HG02938 (cell line): Measurements from ENCODE around the gene BATF.
"Not testable (repeated sequence)": the region's sequence is repeated elsewhere in the genome, so short reads cannot be mapped to it uniquely, and the experiment has no call there.

Experiments
- ATAC-seq: cut with Tn5 transposase; IDR thresholded peaks from one replicate; pipeline ENCODE4 v1.9.1; 2021; ENCODE audit warnings: mild to moderate bottlenecking, moderate library complexity; ENCODE audit not compliant: unreplicated experiment

Gene BATF, protein sequence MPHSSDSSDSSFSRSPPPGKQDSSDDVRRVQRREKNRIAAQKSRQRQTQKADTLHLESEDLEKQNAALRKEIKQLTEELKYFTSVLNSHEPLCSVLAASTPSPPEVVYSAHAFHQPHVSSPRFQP

DNA sequence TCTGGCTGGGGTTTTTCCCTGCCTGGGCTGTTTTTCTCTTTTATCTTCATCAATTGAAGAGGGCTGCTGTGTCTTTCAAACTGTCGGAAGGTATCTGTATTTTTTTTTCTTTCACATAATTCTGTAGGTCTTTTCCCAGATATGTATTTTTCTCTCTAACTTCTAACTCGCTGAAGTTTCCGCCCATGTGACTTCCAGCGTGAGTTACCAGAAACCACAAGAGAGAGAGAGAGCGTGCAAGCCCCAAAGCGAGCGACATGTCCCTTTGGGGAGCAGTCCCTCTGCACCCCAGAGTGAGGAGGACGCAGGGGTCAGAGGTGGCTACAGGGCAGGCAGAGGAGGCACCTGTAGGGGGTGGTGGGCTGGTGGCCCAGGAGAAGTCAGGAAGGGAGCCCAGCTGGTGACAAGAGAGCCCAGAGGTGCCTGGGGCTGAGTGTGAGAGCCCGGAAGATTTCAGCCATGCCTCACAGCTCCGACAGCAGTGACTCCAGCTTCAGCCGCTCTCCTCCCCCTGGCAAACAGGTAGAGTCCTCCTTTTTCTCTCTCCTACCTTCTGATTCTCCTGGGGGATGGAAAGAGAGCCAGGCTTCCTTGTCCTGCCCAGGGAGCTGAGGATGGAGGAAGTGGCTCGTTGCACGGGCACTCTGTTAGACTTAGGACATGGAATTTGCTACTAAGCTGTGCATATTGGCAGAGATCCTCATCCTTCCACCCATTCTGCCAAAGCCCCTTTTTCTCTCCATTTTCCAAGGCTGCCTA, at the start of gene BATF:
Gene BATF, plus strand, starts transcription at position 246 of the 759 bp plus-strand sequence. Its CDS starts 214 bp downstream, at position 460.
- peak; percentile 56 for ATAC-seq

DNA sequence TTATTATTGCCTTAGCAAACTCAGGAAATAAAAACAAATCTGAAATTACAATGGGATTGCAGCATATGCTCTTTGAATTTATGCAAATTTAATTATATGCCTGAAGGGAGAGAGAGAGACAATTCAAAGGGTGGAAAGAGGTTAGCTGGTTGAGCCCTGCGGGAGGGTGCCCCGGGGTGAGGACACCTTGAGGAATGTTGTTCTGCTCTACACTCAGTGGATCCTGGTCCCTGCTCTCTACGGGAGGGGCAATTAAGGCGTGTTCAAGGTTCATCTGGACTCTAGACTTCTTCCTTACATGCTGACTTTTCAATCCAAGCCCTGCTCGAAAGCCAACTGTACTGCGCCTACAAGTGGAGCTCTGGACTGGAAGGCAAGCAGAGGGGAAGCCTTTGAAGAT, 48.1 kb upstream of the BATF start:
- not testable (repeated sequence) for ATAC-seq

DNA sequence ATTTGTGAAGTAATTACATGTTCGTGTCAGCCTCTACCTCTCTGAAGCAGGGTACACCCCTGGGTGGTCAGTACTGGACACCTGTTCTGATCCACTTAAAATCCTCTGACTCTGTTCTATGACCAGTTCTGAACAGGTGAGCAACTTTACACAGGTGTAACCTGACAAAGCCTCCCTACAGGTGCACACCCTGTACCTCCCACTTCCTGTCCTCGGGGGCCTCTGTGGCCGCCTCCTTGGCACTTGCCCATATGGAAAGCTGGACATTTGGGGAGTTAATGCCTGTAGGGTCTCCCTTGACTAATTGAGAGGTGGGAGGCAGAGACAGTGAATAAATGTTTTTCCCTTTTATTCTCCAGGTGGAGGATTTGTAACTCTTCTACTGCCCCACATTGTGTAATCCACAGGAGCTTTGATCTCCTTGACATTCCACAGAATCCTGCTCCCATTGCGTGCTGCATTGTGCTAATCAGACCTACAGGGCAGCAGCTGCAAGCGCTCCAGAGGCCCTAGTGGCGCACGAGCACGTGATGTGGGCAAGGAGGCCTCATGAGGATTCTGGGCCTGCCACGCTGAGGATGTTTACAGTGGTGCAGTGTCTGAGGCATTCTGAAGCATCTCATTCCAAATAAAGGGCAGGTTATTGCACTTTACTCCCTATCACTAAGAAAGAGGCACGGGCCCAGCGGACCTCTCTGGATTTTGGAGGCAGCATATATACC, 45.8 kb upstream of the BATF start:
- ATAC-seq, result no peak

DNA sequence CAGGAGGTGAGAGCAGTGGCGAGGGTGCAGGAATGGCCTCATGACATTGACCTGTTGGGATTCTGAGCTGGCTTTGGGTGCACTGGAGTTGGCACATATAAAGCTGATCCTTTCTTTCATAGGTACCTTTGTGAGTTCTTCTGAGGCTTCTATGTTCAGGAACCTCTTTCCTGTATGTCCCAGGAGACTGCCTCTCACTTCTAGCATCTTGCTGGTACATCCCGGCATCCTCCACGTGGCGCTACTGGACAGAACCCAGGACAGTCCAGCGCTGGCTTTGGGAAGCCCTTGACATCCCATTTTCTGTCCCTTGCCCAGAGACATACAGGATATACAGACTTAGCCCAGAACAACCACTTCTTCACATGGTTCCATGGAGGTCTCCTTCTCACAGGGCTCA, 44.4 kb upstream of the BATF start:
- no peak for ATAC-seq

DNA sequence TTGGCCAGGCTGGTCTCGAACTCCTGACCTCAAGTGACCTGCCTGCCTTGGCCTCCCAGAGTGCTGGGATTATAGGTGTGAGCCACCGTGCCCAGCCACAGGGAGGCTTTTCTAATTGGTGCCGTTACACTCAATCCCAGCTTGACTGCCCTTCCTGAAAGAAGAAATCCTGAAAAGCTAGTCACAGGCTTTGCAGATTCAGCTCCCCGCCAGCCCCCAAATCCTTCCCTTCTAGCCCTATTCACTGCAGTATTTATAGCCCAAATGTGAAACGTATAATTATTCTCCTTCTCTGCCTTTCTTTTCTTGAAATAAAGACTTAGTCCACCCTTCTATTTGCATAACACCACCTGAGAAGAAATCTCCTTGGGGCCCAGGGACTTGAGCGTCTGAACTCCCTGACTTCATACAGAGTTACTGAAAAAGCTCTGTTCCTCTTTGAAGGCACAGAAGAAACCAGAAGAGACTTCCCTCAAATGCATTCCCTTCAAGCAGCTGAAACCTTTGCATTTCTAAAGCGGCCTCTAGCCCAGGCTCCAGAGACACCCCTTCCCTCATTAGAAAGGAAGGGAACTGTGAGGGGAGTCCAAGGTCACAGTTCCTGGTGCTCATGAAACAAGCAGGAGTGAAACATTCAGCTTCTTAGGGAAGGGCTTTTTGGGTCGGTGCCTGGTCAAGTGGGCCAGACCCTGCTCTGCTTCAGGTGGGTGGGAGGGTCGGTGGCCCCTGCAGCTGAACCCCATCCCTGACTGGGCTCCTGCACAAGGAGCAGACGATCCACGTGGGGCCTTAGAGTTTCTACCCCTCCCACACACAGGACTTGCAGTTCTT, 42.3 kb upstream of the BATF start:
- ATAC-seq, result no peak

DNA sequence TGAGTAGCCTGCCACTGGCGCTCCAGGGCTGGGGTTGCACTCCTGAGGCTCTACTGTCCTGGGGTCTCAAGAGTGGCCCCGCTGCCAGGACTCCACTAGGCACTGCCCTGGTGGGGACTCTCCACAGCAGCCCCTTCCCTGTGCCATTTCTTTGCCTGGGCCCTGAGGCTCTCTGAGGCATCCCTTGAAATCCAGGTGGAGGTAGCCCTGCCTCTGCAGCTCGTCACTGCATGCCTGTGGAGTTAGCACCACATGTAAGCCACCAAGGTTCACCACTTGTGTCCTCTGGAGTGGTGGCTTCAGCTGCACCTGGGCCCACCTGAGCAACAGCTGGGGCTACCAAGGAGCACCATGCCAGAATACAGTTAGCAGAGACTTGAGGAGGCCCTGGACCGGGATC, 39.9 kb upstream of the BATF start:
- no peak for ATAC-seq

DNA sequence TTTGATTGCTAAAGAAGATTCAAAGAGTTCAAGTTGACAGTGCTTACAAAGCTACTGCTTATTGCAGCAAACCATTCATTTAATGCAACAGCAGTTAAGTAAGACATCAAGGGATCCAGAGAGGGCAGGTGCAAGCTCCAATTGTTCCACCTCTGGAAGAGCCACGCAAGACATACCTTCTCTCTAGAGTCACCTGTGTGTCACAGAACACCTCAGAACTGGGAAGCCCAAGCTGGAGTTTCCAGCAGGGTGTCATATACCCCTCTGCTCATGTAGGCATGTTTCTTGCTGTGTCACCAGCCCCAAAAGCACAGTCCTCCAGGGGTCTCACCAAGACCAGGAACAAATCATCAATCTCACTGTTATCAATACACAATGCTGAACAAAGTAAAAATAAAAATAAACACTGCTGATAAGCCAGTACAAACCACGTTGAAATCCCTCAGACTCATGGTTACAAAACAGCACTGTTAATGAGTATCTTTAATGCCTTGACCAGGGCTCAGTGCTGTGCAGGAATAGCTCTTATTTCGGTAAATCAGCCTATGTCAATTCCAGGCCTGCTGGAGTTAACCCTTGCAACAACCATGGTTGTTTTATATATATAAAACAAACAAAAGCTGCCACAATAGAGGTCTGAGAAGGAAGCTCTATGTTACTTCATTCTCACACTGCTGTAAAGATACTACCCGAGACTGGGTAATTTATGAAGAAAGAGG, 37.4 kb upstream of the BATF start:
- ATAC-seq, result no peak

DNA sequence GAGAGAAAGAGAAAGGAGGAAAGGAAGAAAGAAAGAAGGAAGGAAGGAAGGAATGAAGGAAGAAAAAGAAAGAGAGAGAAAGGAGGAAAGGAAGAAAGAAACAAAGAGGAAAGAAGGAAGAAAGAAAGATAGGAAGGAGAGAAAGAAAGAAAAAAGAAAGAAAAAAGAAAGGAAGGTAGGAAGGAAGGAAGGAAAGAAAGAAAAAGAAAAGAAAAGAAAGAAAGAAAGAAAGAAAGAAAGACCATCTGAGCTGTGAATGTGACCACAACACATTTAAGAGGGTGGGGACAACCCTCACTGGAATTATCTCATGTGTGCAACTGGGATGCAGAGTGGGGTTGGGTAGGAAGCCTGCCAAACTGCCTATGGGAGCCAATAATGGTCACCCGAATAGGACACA, 36.0 kb upstream of the BATF start:
- ATAC-seq, result no peak

DNA sequence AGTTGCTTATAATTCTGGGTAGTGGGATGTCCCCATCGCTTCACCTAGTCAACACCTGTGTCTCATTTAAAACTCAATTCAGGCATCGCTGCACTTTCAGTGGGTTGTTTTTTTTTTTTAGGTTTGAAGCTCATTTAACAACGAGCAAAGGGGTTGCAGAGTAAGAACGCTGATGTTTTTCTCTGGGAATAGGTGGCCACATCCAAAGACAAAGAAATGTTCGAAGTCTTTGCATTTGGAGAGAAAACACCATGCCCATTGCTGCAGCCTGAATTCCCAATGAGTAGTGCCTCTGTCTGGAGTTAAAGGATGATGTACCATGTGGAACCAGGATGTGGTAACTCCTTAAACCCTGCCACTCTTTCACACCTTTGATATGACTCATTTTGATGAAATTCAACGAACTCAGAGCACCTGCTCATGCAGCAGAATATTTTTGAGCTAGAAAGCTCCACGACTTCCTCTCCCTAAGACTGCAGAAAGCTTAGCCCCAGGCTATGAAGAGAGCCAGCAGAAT, 35.1 kb upstream of the BATF start:
- ATAC-seq, result peak; percentile 74

DNA sequence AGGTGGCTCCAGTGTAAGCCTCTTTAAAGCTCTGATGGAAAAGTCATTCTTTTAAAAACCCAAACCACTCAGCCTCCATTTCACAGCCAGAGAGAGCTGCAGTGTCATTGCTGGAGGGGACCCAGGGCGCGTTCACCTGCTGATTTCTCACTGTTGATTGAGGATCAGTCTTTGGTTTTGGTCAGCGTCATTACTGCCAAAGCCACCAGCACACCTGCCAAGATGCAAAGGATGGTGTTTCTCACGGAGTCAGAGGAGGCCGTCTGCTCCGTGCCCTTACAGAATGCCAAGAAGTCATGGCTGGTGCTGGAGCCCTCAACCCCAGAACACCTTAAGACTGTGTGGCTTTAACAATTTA, 32.8 kb upstream of the BATF start:
- no peak for ATAC-seq

DNA sequence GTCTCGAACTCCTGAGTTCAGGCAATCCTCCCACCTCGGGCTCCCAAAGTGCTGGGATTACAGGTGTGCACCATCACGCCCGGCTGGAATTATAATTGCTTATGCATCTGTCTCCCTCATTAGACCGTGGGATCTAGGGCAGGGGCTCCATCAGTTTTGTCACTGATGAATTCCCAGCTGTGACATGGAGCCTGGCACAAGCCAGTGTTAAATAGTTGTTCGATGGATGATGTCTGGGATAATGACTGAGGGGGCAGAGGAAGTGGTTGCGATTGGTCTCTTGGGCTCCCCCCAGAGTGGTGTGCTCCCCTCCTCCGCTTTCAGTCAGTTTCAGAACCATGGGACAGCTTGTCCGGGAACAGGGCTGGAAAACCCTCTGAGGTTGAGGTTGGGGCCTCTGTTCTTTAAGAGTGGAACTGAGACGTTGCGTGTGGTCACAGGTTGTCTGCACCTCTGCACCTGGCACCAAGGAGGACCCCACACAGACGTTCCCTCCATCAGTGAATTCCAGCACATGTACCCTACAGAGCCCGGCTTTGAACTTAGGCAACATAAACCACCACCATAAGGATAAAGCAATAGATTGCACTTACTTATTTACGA, 30.8 kb upstream of the BATF start:
- no peak for ATAC-seq

DNA sequence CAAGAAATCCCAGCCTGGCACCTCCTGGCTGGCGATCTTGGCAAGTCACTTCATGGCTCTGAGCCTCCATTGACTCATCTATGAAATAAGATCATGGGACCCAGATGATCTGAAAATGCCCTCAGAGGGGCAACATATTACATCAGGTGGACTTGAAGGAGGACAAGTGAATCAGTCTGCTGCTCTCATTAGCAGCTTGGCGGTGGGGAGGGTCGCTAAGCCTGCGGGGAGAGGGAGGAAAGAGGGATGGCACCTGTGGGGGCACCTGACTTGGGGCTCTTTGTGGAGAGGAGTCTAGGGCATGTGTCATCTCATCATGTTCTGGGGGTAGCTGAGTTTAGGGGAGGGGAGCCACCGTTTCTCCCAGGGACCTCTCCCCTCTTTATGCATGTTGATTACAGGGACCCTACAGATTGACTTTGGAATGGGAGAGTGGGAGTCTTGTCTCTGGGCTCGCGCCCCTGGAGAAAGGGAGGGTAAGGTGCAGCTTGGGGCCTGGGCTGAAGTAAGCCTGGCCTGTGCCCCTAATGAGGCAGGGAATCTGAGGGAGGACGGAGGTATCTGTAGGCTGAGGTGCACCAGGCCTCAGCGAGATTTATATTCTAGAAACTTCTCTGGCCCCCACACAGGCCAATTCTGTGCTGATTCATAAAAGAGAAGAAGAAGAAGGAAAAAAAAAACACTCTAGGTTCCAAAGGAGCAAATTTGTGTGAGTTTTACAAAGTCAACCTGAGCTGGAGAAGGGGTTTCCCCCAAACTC, 29.3 kb upstream of the BATF start:
- ATAC-seq, result no peak

DNA sequence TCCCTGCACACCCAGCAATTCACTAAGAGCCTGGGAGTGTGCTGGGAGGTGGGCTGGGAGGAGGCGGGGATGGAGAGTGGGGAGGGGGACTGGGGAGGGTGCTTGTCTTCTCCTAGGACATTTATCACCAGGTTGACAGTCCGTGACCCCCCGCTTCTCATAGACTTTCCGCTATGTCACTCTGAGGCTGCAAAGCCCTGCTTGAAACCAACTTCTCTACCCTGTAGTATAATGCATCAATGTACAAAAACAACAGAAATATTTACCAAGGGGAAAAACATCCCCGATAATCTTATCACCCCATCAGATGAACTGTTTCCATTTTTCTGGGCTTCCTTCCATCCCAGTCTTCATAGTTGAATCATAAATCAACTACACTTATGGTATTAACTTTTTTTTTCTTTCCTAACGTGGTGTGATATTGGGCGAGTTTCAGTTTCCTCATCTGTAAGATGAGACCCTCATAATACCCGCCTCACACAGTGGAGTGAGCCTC, 28.6 kb upstream of the BATF start:
- no peak for ATAC-seq

DNA sequence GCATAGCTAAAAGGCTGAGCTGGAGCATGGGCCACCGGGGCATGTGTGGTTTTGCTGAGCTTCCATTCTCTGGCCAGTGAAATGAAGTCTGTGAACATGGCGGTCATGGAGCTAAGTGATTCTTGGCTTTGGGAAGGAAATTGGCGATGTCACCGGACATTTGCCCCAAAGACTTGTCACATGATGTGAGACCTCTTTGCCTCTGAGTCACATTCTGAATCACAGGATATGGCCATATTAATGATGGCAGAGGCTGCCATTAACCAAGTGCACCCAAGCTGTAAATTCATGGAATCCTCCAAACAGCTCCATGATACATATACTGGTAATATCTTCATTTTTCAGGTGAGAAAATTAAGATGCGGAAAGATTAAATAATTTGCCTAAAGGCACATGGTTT, 27.4 kb upstream of the BATF start:
- ATAC-seq, result no peak

DNA sequence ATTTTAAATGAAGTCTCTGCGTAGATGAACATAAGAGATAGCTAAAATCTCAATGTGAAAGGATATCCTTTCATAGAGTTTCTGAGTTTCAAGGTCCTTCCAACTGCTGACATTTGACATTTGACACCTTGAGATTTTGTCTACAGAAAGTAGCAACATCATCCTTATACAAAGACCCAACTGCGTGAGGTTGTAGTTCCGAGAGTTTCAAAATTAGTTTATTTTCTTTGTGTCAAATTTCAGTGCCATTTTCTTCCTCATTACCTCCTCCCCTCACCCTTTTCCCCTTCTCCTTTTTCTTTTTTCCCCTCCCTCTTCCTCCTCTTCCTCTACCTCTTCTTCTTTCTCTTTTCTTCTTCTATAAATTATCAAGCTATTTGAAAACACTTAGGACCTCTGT, 26.9 kb upstream of the BATF start:
- no peak for ATAC-seq

DNA sequence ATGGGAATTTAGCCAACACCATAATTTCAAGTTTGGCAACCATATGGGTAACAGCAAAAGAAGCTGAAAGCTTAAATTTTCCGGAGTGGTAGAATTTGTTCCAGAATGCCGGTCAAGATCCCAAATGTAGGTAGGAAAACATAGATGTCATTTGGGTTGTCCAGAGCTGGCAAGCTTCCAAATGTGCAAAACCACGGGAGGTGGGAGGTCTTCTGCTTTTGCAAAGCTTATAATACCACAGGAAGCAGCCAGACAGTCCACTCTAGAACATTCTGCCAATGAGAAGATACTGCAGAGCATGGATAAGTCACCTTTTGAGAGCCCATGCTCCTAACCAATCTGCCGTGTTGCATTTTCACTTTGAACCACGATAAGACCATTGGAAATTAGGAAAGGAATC, 26.4 kb upstream of the BATF start:
- no peak for ATAC-seq

DNA sequence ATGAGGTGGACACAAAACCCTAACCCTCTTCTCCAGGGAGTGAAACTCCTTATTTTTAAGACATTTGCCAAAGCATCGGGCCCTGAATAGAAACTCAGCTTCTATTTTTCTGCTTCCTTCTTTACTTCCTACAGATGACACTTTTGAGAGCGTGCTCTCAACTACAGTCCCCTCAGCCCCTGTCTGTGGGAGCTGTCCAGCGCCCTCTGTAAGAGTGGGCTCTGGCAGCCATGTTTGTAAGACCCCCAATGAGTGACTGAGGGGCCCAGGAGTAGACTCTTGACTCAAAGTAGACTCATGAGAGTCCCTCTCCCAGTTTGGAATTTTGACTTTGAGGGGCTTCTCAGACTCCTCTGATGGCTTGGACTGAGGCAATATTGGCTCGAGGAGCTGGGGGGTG, 25.5 kb upstream of the BATF start:
- no peak for ATAC-seq

DNA sequence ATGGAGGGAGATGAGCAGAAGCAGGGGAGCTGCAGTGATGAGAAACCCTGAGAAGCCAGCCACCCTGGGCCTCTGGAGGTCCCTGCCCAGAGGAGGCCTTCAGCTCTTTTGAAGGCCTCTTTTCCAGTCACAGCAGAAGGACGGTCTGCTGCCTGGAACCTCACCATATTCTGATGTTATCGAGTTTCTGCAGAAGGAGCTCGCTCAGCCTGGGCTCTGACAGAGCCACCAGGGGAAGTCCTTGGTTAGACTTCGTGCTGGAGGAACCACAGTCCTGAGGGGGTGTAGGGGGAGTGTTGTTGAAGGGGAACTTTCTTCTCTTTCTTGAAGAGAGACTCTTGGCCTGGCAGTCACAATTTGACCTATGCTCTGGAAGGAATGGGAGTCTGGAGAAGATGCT, 25.1 kb upstream of the BATF start:
- ATAC-seq, result no peak

DNA sequence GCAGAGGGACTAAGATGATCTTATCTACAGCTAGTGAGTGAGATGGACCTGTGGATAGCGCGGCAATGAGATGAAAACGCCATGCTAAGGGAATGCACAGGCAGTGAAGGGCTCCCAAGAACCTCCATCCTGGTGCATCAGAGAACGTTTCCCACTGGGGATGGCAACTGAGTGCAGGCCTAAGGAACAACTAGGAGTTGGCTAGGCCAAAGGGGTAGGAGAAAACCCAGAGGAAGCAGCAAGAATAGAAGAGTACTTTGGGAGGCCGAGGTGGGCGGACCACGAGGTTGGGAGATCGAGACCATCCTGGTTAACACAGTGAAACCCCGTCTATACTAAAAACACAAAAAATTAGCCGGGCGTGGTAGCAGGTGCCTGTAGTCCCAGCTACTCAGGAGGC, 24.6 kb upstream of the BATF start:
- ATAC-seq, result no peak
